Fibroblast of lung (primary cell): ENCODE measurements around the gene CLEC16A. TPM values are rescaled to one million over a fixed set of nuclear protein-coding genes. Genes with fewer than 3 reads are reported as not detected.

ENCODE experiments used
- DNase-seq, 2 donors: peaks; one replicate each; pipeline versions ENCODE4 v3.0.0 to v3.0.0-alpha.2; 2010; ENCODE audit warnings: low read depth in 2 of 2
- H2AFZ ChIP-seq: 2 replicates; pipeline ENCODE4 v1.5.1; 2012; ENCODE audit warnings: low read length, control low read depth, inconsistent platforms
- H3K27ac ChIP-seq: 2 replicates; pipeline ENCODE4 v1.5.1; 2011; ENCODE audit warnings: low read length, control low read depth; ENCODE audit not compliant: insufficient read depth
- H3K27me3 ChIP-seq: 2 replicates; pipeline ENCODE4 v1.5.1; 2011; ENCODE audit warnings: mild to moderate bottlenecking, low read length; ENCODE audit not compliant: control insufficient read depth, insufficient read depth
- H3K36me3 ChIP-seq: 2 replicates; pipeline ENCODE4 v1.5.1; 2011; ENCODE audit warnings: low read length; ENCODE audit not compliant: control insufficient read depth, insufficient read depth
- H3K4me1 ChIP-seq: 2 replicates; pipeline ENCODE4 v1.5.1; 2011; ENCODE audit warnings: low read length; ENCODE audit not compliant: control insufficient read depth, insufficient read depth; ENCODE audit errors: extremely low read depth
- H3K4me2 ChIP-seq: 2 replicates; pipeline ENCODE4 v1.5.1; 2011; ENCODE audit warnings: low read length, control low read depth; ENCODE audit not compliant: insufficient read depth; ENCODE audit errors: extremely low read depth
- H3K4me3 ChIP-seq, 4 experiments: fragments of 200-600 bp in 1 of 4; sonication (generic) in 1 of 4; replicated peaks in 1 of 4; 2 replicates each; pipeline ENCODE4 v1.5.1; 2011 to 2016; ENCODE audit warnings: low read length in 4 of 4, low read depth in 3 of 4, mild to moderate bottlenecking in 3 of 4, control low read depth in 2 of 4, inconsistent platforms in 1 of 4, mixed read lengths in 1 of 4; ENCODE audit not compliant: insufficient read depth in 1 of 4; ENCODE audit errors: control extremely low read depth in 1 of 4
- H3K79me2 ChIP-seq: 2 replicates; pipeline ENCODE4 v1.5.1; 2012; ENCODE audit warnings: mild to moderate bottlenecking, low read length, inconsistent platforms; ENCODE audit not compliant: control insufficient read depth, insufficient read depth
- H3K9ac ChIP-seq: 2 replicates; pipeline ENCODE4 v1.5.1; 2011; ENCODE audit warnings: mild to moderate bottlenecking, low read length, control low read depth; ENCODE audit not compliant: insufficient read depth
- H3K9me3 ChIP-seq: 2 replicates; pipeline ENCODE4 v1.5.1; 2012; ENCODE audit warnings: low read depth, low read length; ENCODE audit not compliant: control insufficient read depth, insufficient read depth
- H4K20me1 ChIP-seq: 2 replicates; pipeline ENCODE4 v1.5.1; 2011; ENCODE audit warnings: low read length; ENCODE audit not compliant: control insufficient read depth, insufficient read depth; ENCODE audit errors: extremely low read depth
- CTCF ChIP-seq, 2 donors: IDR thresholded peaks in 1 of 2; conservative IDR thresholded peaks in 1 of 2; 1 replicate in 1 of 2; 2 replicates in 1 of 2; pipeline ENCODE4 v1.5.1; 2011 to 2012; ENCODE audit warnings: low read length in 2 of 2, control low read depth in 1 of 2, inconsistent platforms in 1 of 2, low read depth in 1 of 2, mild to moderate bottlenecking in 1 of 2
- EZH2 ChIP-seq: IDR thresholded peaks from 2 replicates; pipeline ENCODE4 v1.5.1; 2012; ENCODE audit warnings: low read length, control low read depth, mild to moderate bottlenecking; ENCODE audit errors: missing control alignments
- polyA plus RNA-seq, 2 donors: library from polyadenylated mRNA; depleted of rRNA in 1 of 2; stranded (reverse) in 1 of 2; unstranded in 1 of 2; fragments of >200 nt; gene quantifications; 2 replicates each; pipeline ENCODE4 v1.2.1, GENCODE V29; 2011 to 2012; ENCODE audit warnings: missing spikeins in 1 of 2
- total RNA-seq: library from RNA; depleted of rRNA; stranded (reverse); fragments of >200 nt; gene quantifications from 2 replicates; pipeline ENCODE4 v1.2.1, GENCODE V29; 2014

The CLEC16A gene
- total and polyA plus RNA-seq, 2 donors (not counting 1 experiment from before 2014, with no cell fraction given): 9.1 to 22.0 TPM

GRCh38 chr16:11038305-11038704 lies 93.9 kb downstream of the CLEC16A start:
- no peak overlapping the region for H3K27ac ChIP-seq
- no peaks in the 10 kb centered on the region for H3K79me2 ChIP-seq
- no peak overlapping the region for H3K9ac ChIP-seq
- no peaks in the 10 kb centered on the region for H3K27me3 ChIP-seq
- no peaks in the 10 kb centered on the region for H3K9me3 ChIP-seq
- no peak overlapping the region for H2AFZ ChIP-seq
- H3K4me3 ChIP-seq: no peak overlapping the region
- no peaks in the 10 kb centered on the region for H4K20me1 ChIP-seq
- DNase-seq: no peak
- peaks cover 16% of the 10 kb centered on the region for H3K4me1 ChIP-seq
- TF ChIP-seq CTCF (conservative IDR thresholded peaks at IDR 0.05 in 1 of 2, IDR thresholded peaks at IDR 0.05 in 1 of 2; ENCODE audit: low read depth in 1 of 2, low read length in 2 of 2) (no peak), EZH2 (no peak)
- H3K4me2 ChIP-seq: no peak overlapping the region
- H3K36me3 ChIP-seq: peaks cover 3% of the 10 kb centered on the region

GRCh38 chr16:11038777-11039176 lies 94.4 kb downstream of the CLEC16A start:
- no peak overlapping the region for H3K27ac ChIP-seq

GRCh38 chr16:11039726-11040125 lies 95.4 kb downstream of the CLEC16A start:
- Histone ChIP-seq H3K4me2 (no peak overlapping the region), H3K9me3 (no peaks in the 10 kb centered on the region), H3K79me2 (no peaks in the 10 kb centered on the region), H3K27ac (no peak overlapping the region), H3K36me3 (peaks cover 4% of the 10 kb centered on the region), H4K20me1 (no peaks in the 10 kb centered on the region), H3K4me3 (no peak overlapping the region), H3K4me1 (peaks cover 3% of the 10 kb centered on the region), H3K9ac (no peak overlapping the region), H2AFZ (no peak overlapping the region), H3K27me3 (no peaks in the 10 kb centered on the region)
- TF ChIP-seq CTCF (conservative IDR thresholded peaks at IDR 0.05 in 1 of 2, IDR thresholded peaks at IDR 0.05 in 1 of 2; ENCODE audit: low read depth in 1 of 2, low read length in 2 of 2) (no peak), EZH2 (no peak)
- DNase-seq: no peak

More at GRCh38 chr16:11038777-11039176, 94.4 kb downstream of the CLEC16A start:
- H3K9me3 ChIP-seq: no peaks in the 10 kb centered on the region
- H3K36me3 ChIP-seq: peaks cover 4% of the 10 kb centered on the region
- TF ChIP-seq EZH2 (no peak), CTCF (conservative IDR thresholded peaks at IDR 0.05 in 1 of 2, IDR thresholded peaks at IDR 0.05 in 1 of 2; ENCODE audit: low read depth in 1 of 2, low read length in 2 of 2) (no peak)
- peaks cover 11% of the 10 kb centered on the region for H3K4me1 ChIP-seq
- DNase-seq: no peak
- H4K20me1 ChIP-seq: no peaks in the 10 kb centered on the region
- H3K4me2 ChIP-seq: no peak overlapping the region
- no peak overlapping the region for H3K4me3 ChIP-seq
- no peaks in the 10 kb centered on the region for H3K27me3 ChIP-seq
- H2AFZ ChIP-seq: no peak overlapping the region
- H3K79me2 ChIP-seq: no peaks in the 10 kb centered on the region
- no peak overlapping the region for H3K9ac ChIP-seq
